NCI-H1930 (cell line): ENCODE results near the gene ATRN.

Source experiments
- DNase-seq, 2 experiments: peaks; one replicate each; lab custom pipeline; 2025; lab: John Stamatoyannopoulos, UW

Gene ATRN

GRCh38 chr20:3696745-3697587 is 226.1 kb downstream of the ATRN start:
- no peak for DNase-seq

GRCh38 chr20:3697588-3698305 is 226.9 kb downstream of the ATRN start:
- DNase-seq = no peak

- no peak for DNase-seq
Measured at GRCh38 chr20:3698591-3699001, 227.8 kb downstream of the ATRN start.

- no peak for DNase-seq
Measured at GRCh38 chr20:3699037-3699436, 228.2 kb downstream of the ATRN start.
